ENCODE data around the gene MPPED1.

DNA sequence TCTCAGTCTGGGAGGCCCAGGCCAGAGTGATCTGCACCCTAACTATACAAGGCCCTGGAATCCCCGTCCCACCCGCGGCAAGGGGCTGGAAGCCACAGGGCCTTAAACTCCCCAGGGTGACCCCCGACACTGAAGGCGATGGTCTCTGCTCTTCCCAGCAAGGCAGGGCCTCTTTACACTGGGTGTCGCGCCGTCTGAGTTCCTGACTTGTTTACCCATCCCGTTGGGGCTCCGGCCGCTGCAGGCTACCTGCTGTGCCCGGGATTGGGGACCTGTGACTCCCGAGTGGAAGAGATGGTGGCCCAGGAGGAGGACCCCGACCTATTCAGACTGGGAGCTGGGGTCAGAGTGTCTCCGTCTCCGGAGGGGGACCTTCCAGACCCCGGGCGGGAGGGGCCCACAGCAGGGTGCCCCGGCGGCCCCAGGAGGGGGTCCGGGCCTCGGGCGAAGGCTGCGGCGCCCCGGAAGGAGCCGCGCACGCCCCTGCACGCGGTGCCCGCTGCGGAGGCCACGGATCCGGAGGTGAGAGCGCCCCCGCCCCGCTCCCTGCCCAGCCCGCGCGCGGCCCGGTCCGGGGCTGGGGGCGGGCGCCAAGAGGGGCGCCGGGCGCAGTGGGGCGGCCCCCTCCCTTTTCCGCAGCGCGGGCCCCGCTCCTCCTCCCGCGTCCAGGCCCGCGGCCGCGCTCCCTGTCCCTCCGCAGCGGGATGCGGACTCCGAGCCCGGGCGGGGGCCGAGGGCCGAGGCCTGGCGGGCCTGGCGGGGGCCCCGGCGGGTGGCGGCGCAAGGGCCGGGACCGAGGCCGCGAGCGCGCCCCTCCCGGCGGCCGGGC lies 560 bp upstream of the MPPED1 start:
- TF ChIP-seq YY1 (IDR thresholded peaks at IDR 0.05; ENCODE audit: low read depth) (no peak), REST (IDR thresholded peaks at IDR 0.05; ENCODE audit: low read depth) (no peak)
- TF ChIP-seq, protein P1, sequence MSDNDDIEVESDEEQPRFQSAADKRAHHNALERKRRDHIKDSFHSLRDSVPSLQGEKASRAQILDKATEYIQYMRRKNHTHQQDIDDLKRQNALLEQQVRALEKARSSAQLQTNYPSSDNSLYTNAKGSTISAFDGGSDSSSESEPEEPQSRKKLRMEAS (IDR thresholded peaks at IDR 0.05) = no peak
